Activated CD8-positive, alpha-beta memory T cell treated with anti-CD3 and anti-CD28 coated beads, Interleukin-2, amount 50 U/mL, for 1 hour (primary cell): ENCODE measurements around the gene TSGA10IP.
A peak's percentile ranks its signal among the peaks of the same experiment; 100 is the strongest.
"Not testable (repeated sequence)": the region's sequence is repeated elsewhere in the genome, so short reads cannot be mapped to it uniquely, and the experiment has no call there.

Source experiments
- DNase-seq: peaks from one replicate; pipeline ENCODE4 v3.0.0-alpha.2; 2020; ENCODE audit errors: extremely low read depth

Gene TSGA10IP

DNA sequence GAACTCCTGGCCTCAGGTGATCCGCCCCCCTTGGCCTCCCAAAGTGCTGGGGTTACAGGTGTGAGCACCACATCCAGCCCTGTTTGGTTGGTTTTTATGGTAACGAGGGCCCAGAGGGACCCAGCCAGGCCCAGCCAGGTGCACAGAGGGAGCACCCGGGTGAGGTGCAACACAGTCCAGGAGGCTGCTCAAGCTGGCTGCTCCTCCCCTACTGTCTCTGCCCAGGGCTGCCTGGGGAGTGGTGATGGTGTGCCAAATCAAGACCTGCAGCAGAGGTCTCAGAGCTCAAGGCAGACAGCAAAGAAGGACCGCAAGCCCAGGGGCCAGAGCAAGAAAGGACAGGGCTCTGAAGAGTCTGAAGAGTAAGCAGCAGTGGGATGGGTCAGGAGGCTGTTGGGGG lies 1.4 kb downstream of the TSGA10IP start:
- DNase-seq: no peak

DNA sequence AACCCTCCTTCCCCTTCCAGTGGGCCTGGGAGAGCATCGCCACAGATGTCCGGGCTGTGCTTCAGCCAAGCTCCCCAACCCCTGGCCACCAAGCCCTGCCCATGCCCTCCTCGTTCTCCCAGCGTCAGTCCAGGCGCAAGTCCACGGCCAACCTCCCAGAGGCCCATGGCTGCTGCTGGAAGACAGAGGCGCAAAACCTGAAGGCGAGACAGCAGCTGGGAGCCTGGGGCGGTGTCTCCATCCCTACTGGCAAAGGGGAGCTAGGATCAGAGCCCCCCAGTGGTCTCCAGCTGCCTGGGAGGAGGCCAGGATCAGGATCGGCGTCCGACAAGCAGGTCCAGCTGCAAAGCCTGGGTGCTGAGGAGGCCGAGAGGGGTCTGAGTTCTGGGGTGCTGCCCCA lies 1.9 kb downstream of the TSGA10IP start:
- no peak for DNase-seq

DNA sequence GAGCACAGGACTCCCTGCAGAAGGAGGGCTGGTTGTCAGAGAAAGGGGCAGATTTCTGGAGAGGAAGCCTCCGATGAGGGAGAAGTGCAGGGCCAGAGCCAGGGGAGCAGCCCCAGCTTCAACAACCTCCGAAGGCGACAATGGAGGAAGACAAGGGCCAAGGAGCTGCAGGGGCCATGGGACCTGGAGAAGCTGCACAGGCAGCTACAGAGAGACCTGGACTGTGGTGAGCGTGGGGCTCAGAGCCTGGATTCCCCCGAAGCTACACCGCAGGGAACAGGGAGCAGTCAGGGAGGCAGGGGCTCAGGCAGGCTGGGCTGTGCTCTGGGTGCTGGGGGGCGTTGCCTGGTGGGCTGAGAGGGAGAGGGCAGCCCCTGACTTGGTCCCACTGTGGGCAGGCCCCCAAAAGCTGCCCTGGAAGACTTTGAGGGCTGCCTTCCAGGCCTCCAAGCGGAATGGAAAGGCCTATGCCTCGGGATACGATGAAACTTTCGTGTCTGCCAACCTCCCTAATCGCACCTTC lies 2.4 kb downstream of the TSGA10IP start:
- no peak for DNase-seq

DNA sequence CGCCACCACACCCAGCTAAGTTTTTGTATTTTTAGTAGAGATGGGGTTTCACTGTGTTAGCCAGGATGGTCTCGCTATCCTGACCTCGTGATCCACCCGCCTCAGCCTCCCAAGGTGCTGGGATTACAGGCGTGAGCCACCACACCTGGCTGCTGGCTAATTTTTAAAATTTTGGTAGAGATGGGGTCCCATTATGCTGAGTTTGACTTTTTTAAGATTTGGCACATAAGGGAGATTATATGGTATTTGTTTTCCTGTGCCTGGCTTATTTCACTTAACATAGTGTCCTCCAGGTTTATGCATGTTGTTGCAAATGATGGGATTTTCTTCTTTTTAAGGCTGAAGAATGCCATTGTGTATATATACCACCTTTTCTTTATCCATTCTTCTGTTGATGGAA lies 5.4 kb downstream of the TSGA10IP start:
- DNase-seq: not testable (repeated sequence)

DNA sequence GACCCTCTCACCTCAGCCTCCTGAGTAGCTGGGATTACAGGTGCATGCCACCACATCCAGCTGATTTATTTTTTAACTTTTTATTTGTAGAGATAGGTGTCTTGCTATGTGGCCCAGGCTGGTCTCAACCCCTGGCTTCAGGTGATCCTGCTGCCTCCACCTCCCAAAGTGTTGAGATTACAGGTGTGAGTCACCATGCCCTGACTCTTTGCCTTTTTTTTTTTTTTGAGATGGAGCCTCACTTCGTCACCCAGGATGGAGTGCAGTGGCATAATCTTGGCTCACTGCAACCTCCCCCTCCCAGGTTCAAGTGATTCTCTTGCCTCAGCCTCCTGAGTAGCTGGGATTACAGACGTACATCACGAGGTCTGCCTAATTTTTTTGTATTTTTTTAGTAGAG lies 6.4 kb downstream of the TSGA10IP start:
- not testable (repeated sequence) for DNase-seq

DNA sequence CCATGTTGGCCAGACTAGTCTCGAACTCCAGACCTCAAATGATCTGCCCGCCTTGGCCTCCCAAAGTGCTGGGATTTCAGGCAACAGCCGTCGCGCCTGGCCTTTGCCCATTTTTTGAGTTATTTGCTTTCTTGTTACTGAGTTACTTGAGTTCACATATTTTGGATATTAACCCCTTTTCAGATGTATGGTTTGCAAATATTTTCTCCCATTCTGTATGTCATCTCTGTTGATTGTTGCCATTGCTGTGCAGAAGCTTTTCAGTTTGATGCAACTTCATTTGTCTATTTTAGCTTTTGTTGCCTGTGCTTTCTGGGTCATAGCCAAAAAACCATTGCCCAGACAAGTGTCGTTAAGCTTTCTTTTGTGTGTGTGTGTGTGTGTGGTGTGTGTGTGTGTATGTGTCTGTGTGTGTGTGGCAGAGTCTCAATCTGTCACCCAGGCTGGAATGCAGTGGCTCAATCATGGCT lies 6.8 kb downstream of the TSGA10IP start:
- no peak for DNase-seq

DNA sequence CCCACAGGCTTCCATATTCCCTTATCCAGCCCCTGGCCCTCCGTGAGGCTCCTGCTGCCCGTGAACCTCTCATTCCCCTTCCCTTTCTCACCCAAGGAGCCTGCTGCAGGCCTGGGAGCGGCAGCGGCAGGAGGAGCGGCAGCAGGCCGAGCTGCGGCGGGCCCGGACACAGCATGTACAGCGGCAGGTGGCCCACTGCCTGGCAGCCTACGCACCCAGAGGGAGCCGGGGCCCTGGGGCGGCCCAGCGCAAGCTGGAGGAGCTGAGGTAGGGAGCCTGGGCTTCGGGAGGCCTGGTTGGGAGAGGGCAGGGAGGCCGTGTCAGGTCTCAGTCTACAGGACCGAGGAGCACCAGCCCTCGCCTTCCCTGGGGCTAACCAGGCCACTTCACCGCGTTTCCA lies 8.2 kb downstream of the TSGA10IP start:
- no peak for DNase-seq

DNA sequence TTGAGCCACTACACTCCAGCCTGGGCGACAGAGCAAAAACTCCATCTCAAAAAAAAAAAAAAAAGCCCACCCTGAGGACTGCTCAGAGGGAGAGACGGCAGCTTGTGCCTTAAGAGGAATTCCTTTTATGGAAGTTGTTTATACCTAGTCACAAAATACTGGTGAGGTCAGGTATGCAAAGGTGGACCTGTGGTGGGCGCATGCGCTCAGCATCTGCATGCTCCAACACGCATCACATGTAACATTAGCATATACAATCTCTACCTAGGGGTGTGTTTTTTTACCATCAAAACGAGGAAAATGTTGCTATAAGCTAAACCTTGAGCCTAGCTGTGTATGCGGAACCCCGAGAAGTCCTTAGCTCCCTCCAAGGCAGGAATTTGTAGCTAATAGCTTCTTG lies 9.5 kb downstream of the TSGA10IP start:
- no peak for DNase-seq

DNA sequence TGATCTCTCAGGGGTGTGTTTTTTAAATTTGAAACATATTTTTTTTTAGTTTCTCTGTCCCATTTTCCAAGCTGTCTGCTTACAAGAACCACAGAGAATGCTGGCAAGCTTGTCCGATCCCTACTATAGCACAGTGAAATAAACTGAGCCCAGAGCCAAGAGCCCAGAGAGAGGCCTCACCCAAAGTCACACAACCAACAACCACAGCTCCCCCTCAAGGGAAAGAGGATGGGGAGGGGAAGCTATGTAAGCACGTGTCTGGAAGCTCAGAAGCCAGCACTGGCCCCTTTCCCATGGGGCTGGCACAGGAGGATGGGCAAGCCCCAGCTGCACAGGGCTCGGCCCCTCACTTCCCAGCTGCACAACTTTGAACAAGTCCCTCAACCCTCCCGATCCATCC lies 13.0 kb downstream of the TSGA10IP start:
- DNase-seq: no peak

DNA sequence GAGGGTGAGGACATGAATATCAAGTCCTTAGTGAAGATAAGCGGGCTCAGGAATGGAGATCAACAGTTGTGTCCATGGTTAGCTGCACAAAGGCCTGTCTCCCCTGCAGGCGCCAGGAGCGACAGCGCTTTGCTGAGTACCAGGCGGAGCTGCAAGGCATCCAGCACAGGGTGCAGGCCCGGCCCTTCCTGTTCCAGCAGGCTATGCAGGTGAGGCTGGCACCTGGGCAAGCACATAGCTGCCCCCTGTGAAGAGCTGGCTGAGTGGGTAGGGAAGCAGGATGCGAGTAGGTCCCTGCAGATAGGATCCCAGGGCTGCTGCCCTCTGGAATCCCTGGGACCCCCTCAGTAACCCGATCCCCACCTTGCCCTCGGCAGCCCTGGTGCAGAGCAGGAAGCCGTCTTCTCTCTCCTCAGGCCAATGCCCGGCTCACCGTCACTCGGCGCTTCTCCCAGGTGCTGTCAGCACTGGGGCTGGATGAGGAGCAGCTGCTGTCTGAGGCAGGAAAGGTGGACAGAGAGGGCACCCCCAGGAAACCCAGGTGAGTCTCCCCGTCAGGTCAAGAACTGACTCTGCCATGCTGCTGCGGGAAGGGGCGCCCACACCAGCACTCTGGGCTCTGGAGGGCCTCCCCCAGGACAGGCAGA lies 13.6 kb downstream of the TSGA10IP start:
- no peak for DNase-seq

DNA sequence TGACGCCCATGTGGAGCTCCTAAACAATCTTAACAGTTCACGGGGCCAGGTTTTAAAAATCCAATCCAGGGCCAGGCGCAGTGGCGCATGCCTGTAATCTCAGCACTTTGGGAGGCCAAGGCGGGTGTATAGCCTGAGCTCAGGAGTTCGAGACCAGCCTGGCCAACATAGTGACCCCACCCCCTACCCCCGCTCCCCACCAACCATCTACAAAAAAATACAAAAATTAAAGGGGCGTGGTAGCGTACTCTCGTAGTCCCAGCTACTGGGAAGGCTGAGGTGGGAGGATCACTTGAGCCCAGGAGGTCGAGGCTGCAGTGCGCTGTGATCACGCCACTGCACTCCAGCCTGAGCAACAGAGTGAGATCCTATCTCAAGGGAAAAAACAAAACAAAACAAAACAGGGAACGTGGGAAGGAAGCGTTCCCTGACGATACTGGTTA lies 15.6 kb downstream of the TSGA10IP start:
- DNase-seq: no peak

DNA sequence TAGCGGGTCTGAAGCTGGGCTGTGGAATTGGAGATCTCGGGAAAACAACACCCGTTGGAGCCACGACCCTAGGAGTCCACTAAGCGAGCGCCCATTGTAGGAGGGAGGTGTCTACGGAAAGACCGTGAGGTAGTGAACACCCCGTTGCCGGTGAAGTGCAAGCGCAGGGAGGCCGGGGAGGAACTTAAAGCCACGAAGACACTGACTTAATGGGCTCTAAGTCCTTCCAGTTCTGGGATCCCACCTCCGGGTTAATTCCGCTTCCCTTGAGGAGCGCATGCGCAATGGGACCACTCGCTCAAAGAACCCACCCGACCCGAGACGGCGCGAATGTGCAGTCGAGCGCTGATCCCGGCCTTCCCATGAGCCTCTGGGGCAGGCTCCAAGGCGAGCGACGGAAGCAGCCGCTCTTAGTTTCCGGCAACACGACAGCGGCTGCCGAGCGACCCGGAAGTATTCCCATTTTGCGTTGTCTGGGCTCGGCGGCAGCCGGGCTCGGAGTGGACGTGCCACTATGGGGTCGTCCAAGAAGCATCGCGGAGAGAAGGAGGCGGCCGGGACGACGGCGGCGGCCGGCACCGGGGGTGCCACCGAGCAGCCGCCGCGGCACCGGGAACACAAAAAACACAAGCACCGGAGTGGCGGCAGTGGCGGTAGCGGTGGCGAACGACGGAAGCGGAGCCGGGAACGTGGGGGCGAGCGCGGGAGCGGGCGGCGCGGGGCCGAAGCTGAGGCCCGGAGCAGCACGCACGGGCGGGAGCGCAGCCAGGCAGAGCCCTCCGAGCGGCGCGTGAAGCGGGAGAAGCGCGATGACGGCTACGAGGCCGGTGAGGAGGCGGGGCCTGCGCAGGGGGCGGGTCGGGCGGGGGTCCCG lies 16.2 kb downstream of the TSGA10IP start, which contains the start of gene SART1:
SART1 (plus strand) TSS at position 468 of the 874 bp plus-strand sequence; CDS start at position 515, 47 bp downstream.
- peak; percentile 97 for DNase-seq

DNA sequence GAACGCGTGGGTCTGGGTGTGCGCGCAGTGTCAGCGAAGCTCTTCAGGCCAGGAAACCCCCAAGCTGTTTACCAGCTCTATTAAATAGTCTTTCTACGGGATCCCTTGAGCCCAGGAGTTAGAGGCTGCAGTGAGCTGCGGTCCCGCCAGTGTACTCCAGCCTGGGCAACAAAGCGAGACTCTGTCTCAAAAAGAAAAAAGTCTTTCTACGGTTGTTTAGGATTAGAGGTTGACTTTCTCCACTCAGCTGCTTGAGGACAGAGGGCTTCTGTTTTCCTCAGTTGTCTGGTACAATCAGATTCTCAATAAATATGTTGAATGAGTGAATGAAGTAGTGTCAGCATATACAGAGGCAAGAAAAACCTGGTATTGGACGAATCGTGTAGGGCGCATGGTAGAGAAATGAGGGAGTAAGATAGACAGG lies 16.9 kb downstream of the TSGA10IP start:
- DNase-seq: no peak

DNA sequence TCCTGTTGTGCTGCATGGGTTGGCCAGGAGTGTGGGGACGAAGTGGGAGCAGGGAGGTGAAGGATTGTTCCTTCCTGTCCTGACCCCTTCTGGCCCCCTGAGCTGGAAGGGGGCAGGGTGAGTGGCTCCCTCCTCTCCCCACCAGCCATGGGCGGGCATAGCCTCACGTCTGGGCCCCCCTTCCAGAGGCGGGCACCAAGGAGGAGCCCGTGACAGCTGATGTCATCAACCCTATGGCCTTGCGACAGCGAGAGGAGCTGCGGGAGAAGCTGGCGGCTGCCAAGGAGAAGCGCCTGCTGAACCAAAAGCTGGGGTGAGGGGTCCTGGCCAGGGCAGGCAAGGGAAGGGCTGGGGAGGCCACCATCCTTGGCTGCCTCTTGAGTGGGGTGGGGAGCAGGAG lies 19.6 kb downstream of the TSGA10IP start:
- DNase-seq: no peak

DNA sequence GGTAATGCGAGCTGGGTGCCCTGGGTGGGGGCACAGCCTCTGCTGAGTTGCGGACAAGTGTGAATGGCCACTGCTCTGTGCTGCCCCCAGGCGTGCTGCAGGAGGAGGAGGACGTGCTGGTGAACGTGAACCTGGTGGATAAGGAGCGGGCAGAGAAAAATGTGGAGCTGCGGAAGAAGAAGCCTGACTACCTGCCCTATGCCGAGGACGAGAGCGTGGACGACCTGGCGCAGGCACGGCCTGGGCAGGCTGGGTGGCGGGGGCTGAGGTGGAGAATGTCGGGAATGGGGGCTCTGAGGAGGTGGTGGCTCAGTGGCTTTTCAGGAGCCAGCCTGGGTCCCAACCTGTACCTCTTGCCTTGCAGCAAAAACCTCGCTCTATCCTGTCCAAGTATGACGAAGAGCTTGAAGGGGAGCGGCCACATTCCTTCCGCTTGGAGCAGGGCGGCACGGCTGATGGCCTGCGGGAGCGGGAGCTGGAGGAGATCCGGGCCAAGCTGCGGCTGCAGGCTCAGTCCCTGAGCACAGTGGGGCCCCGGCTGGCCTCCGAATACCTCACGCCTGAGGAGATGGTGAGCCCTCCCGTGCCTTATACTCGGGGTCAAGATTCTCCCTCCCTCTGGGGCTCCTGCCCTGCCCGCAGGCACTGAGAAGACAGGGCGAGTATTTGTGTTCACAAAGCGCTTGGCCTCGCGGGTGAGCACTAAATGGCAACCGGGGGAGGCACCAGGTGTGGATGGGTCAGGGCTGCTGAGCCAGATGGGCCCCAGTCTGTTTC lies 20.9 kb downstream of the TSGA10IP start:
- no peak for DNase-seq

DNA sequence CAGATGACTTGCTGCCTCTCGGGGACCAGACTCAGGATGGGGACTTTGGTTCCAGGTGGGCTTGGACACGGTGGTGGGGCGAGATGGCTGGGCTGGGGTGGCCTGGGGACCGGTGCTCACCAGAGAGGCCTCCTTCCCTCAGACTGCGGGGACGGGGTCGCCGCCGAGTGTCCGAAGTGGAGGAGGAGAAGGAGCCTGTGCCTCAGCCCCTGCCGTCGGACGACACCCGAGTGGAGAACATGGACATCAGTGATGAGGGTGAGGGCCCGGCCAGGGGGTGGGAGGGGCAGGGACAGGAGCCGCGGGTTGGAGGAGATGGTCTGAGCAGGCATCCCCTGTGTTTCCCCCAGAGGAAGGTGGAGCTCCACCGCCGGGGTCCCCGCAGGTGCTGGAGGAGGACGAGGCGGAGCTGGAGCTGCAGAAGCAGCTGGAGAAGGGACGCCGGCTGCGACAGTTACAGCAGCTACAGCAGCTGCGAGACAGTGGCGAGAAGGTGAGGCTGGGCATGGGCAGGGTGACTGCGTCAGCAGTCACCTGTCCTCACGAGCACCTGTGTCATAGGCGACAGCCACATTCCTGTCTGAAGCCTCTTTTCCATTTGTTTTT lies 22.2 kb downstream of the TSGA10IP start:
- DNase-seq: no peak

DNA sequence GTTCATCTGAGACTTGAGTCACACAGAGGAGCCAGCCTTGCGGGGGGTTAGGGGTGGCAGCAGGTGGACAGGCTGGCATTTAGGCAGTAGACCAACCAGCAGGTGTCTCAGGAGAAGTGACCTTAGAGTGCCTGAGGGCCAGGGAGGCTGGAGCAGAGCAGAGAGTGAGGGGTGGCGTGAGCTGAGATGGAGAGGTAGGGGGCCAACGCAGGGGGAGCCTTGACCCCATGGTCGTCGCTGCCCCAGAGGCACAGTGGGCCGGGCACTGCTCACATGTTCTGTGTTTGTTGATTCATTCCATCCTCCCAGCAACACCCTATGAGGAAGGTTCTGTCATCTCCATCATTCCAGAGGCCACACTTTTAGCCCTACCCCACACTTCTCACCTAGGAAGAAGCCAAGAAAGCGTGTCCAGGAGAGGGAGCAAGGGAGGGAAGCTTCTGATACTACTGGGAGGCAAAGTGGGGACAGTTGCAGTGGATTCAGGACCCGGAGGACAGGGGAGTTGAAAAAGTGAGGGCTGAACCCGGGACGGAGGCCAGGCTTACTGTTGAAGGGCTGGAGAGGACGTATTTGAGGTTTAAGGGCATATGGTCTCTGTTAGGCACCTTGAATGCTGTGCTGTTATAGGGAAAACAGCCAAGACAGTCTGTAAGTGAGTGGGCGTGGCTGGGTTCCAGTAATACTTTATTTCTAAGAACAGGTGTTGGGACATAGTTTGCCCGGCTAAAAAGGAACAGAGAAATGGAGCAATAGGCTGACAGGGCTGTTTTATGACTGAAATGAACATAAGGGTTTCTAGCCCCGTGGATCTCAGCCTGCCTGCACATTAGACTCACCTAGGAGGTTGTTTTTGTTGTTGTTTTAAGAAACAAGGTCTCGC lies 23.6 kb downstream of the TSGA10IP start:
- DNase-seq: no peak

DNA sequence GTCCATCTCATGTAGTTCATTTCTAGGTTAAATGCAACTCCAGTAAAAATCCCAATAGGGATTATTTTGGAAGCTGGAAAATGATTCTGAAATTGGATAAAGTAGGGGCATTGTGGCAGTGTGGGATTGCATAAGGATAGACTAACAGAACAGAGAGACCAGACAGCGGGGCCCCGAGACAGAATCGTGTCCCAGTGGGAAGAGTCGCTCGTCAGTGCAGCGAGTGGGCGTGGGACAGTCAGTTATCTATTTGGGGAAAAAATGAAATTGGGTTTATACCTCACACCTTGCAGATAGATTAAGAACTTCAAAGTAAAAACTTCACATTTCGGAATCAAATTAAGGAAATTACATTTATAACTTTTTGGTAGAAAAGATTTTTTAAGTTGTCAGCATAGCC lies 26.8 kb downstream of the TSGA10IP start:
- DNase-seq: no peak

DNA sequence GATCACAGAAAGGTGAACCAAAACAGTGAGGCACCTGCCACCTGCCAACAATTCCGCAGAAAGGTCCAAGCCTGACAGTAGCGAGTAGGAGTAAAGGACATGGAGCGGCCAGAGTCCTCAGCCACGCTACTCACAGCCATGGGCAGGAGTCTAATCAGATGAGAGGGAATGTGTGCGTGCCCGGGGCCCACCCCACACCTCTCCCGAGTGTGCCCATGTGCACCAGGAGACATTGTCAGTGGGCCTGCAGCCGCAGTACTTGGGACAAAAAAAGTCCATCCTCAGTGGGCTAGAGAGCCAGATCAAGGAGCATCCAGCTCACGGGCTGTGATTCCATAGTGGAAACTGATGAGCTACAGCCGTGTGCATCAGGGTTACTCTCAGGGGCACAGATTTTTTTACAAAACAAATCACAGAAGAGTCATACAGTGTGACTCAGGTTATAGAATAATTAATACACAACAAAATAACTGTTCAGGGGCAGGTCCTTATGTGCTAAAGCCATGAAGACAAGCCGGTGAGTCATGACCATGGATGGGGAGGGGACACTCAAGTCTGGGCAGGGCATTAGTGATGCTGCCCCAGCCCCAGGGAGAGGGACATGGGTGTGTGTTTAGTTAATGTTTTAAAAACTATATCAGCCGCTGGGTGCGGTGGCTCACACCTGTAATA lies 28.3 kb downstream of the TSGA10IP start:
- DNase-seq: no peak

DNA sequence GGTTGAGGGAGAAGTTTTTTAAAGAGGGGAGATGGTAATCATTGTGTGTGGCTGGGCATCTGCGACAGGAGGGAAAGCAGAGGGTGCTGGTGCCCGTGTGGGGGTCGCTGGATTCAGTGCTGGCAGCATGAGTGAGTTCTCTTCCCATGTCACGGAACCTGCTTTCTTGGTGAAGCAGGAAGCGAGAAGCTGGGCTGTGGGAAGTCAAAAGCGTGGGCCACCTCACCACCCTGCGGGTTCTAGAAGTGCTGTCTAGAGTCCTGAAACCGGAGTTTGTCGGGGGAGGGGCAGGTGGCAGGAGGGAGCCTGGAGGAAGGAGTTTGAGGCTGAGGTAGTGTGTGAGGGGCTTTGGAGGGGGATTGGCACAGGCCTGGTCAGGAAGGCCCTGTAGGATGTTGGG lies 30.5 kb downstream of the TSGA10IP start:
- no peak for DNase-seq
